ENCODE data around the gene DTNB. TPM values are rescaled to one million over a fixed set of nuclear protein-coding genes. Genes with fewer than 3 reads are reported as not detected.

Gene DTNB
- total RNA-seq, 4 donors from 2014 or later = 12.4 to 28.8 (median 14.9) TPM

DNA sequence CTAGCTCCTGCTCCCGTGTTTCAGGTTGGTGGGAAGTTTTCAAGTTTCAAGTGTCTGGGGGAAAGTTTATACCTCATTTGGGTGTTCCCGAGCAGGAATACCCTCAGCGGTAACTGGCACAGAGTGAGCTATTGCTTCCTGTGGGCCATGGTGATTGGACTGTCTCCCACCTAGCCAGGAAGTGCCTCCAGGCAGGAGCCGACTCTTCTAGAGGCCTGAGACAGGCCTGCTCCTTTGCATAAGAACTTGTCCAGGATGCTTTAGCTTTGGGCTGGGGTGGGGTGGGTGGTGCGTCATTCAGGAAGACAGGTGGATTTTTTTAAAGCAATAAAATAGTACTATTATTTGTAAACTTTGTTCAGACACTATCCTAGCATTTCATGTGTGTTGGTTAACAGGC, 308.1 kb downstream of the DTNB start:
- DNase-seq = no peak
- TF ChIP-seq, protein P1, sequence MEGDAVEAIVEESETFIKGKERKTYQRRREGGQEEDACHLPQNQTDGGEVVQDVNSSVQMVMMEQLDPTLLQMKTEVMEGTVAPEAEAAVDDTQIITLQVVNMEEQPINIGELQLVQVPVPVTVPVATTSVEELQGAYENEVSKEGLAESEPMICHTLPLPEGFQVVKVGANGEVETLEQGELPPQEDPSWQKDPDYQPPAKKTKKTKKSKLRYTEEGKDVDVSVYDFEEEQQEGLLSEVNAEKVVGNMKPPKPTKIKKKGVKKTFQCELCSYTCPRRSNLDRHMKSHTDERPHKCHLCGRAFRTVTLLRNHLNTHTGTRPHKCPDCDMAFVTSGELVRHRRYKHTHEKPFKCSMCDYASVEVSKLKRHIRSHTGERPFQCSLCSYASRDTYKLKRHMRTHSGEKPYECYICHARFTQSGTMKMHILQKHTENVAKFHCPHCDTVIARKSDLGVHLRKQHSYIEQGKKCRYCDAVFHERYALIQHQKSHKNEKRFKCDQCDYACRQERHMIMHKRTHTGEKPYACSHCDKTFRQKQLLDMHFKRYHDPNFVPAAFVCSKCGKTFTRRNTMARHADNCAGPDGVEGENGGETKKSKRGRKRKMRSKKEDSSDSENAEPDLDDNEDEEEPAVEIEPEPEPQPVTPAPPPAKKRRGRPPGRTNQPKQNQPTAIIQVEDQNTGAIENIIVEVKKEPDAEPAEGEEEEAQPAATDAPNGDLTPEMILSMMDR (IDR thresholded peaks at IDR 0.05) = no peak
- TF ChIP-seq POLR2A (IDR thresholded peaks at IDR 0.05) = no peak
- no peaks in the 10 kb centered on the region for H3K27me3 ChIP-seq
- H3K4me3 ChIP-seq = no peak overlapping the region
- H3K9me3 ChIP-seq = no peaks in the 10 kb centered on the region
- intact Hi-C loops (cut with DNase I; ENCODE audit: low total_unique reads) = no loop called here
- no peaks in the 10 kb centered on the region for H3K4me1 ChIP-seq
- H3K36me3 ChIP-seq = no peaks in the 10 kb centered on the region
- no peak overlapping the region for H3K27ac ChIP-seq

DNA sequence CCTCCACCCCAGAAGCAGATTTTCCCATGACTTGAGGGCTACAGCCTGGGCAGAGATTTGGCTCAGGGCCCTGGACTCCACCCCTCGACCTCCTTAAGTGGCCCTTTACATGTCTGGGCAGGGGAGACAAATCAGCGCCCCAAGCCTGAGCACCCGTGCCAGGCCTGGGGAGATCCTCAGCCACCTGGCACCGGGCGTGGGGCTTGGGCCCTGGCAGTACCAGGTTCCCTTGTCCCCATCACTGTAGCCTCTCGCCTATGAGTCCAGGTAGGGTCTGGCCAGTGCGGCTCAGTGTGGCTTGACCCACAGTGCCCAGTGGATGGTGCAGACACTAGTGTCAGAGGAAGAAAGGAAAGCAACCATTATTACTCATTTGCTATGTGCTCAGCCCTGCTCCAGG, 309.6 kb downstream of the DTNB start:
- DNase-seq = no peak
- intact Hi-C loops (cut with DNase I; ENCODE audit: low total_unique reads) = no loop called here
- Histone ChIP-seq H3K27ac (no peak overlapping the region), H3K4me1 (no peaks in the 10 kb centered on the region), H3K36me3 (no peaks in the 10 kb centered on the region), H3K4me3 (no peak overlapping the region), H3K27me3 (no peaks in the 10 kb centered on the region), H3K9me3 (no peaks in the 10 kb centered on the region)
- TF ChIP-seq, protein P1 (IDR thresholded peaks at IDR 0.05) = no peak
- no peak for TF ChIP-seq POLR2A (IDR thresholded peaks at IDR 0.05)

DNA sequence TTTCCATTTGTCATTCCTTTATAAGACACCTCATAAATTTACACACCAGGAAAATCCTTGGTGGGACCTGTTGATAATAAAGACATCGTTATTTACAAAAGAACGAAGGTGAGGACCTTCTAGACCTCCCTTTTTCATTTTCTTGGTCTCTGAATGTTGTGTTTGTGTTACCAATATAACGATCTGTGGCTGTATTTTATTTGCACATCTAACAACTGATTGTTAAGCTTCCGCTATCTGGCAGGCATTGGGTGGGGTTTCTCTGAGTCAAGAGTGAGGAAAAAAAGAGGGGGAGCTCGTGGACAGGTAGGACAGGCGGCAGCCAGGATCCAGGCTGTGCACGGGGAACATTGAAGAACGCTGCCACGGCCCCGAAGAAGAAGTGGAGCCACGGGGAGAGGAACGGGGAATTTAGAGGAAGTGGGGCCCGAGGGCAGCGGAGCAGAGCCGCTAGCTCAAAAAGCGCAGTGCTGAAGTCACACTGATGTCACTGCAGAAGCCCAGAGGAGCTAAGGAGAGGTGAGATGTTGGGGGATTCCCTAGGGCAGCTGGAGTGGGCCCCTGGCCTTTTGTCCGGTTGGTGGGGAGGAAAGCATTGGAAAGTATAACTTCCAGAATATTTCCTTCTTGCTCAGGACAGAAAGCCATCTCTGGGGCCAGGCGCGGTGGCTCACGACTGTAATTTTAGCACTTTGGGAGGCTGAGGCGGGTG, 310.8 kb downstream of the DTNB start:
- Histone ChIP-seq H3K4me1 (no peaks in the 10 kb centered on the region), H3K27ac (peak overlapping the region; percentile 62 to 73), H3K27me3 (no peaks in the 10 kb centered on the region), H3K36me3 (no peaks in the 10 kb centered on the region), H3K4me3 (peak overlapping the region; percentile 18 to 44), H3K9me3 (no peaks in the 10 kb centered on the region)
- TF ChIP-seq POLR2A (IDR thresholded peaks at IDR 0.05) = no peak
- TF ChIP-seq, protein P1 (IDR thresholded peaks at IDR 0.05) = no peak
- intact Hi-C loops (cut with DNase I; ENCODE audit: low total_unique reads) = no loop called here
- no peak for DNase-seq

DNA sequence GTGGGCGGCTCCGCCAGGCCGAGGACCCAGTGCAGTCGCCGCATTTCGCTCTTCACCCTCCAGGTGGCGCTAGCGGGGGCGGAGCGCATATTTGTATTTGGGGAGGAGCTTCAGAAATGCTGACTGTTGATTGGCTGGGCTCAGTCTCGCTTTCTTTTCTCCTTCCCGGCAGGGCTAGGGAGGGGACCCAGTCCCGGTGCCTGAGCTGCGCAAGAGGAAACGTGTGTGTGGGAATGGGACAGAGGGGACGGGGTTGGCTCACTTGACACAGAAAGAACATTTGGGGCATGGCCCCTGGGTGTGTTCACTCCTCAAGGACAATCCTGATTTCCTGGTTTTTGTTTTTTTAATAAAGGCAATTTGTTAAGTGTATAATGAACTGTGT, 311.3 kb downstream of the DTNB start:
- no peaks in the 10 kb centered on the region for H3K36me3 ChIP-seq
- H3K9me3 ChIP-seq = no peaks in the 10 kb centered on the region
- H3K4me3 ChIP-seq = peak overlapping the region; percentile 18 to 44
- intact Hi-C loops (cut with DNase I; ENCODE audit: low total_unique reads) = no loop called here
- TF ChIP-seq, protein P1 (IDR thresholded peaks at IDR 0.05) = peak; percentile 91 to 98 (median 97)
- peak; percentile 58 to 92 for TF ChIP-seq POLR2A (IDR thresholded peaks at IDR 0.05)
- H3K27ac ChIP-seq = peak overlapping the region; percentile 62 to 73
- DNase-seq = peak; percentile 93 to 94
- no peaks in the 10 kb centered on the region for H3K27me3 ChIP-seq
- H3K4me1 ChIP-seq = no peaks in the 10 kb centered on the region

DNA sequence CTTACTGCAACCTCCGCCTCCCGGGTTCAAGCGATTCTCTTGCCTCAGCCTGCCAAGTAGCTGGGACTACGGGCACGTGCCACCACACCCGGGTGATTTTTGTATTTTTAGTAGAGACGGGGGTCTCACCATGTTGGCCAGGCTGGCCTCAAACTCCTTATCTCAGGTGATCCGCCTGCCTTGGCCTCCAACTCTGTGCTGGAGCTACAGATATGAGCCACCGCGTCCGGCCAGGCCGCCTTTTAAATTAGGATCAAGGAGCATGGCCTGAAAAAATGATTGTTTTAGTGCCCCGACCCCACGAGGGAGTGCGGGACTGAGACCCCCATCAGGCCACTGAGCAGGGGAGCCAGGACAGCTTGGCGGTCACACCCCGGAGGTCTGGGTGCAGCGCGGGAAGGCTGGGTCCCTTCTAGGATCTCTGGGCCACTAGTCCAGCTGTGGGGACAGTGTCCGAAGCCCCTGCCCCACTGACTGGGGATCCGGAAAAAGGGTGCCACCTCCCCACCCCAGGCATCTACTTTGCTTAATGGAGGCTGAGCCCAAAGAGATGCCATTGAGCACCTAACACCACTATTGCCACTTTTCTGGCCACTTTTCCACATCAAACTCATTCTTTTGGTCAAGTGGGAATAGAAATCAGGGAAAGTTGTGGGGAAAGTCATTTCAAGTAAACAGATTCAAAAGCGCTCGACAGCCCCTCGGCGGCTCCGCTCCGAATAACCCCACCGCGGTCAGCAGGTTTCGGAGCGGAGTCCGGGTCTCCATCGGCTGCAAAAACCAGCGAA, 311.9 kb downstream of the DTNB start:
- no peaks in the 10 kb centered on the region for H3K36me3 ChIP-seq
- no peaks in the 10 kb centered on the region for H3K4me1 ChIP-seq
- intact Hi-C loops (cut with DNase I; ENCODE audit: low total_unique reads) = no loop called here
- no peaks in the 10 kb centered on the region for H3K27me3 ChIP-seq
- TF ChIP-seq, protein P1 (IDR thresholded peaks at IDR 0.05) = no peak
- TF ChIP-seq POLR2A (IDR thresholded peaks at IDR 0.05) = no peak
- no peak for DNase-seq
- peak overlapping the region in 1 of 2 donors; percentile 73 for H3K27ac ChIP-seq
- H3K9me3 ChIP-seq = no peaks in the 10 kb centered on the region
- H3K4me3 ChIP-seq = peak overlapping the region in 1 of 2 donors; percentile 18

Measured in uterus (tissue), 4 donors.